ENCODE measurements around the gene ANKRD55.
"Not testable (repeated sequence)": the region's sequence is repeated elsewhere in the genome, so short reads cannot be mapped to it uniquely, and the experiment has no call there.

Gene ANKRD55

GRCh38 chr5:56158331-56158960, 74.7 kb downstream of the ANKRD55 start:
- in situ Hi-C loops (cut with HindIII; ENCODE audit: low sequenced_read_pairs): no loop called here
- no peak for TF ChIP-seq CTCF (IDR thresholded peaks at IDR 0.05; ENCODE audit: low read depth, low read length, missing control alignments)
- no peak overlapping the region for H3K4me3 ChIP-seq (ENCODE audit: low read depth, low read length)
- DNase-seq (ENCODE audit: low read depth): no peak

- in situ Hi-C loops (cut with HindIII; ENCODE audit: low sequenced_read_pairs); DNase-seq (ENCODE audit: low read depth); H3K4me3 ChIP-seq (ENCODE audit: low read depth, low read length): not testable (repeated sequence)
Observed at GRCh38 chr5:56157191-56157621, 75.9 kb downstream of the ANKRD55 start.

- H3K4me3 ChIP-seq (ENCODE audit: low read depth, low read length); in situ Hi-C loops (cut with HindIII; ENCODE audit: low sequenced_read_pairs); DNase-seq (ENCODE audit: low read depth): not testable (repeated sequence)
Observed at GRCh38 chr5:56156585-56157190, 76.4 kb downstream of the ANKRD55 start.

GRCh38 chr5:56155992-56156584, 77.0 kb downstream of the ANKRD55 start:
- no peak for DNase-seq (ENCODE audit: low read depth)
- in situ Hi-C loops (cut with HindIII; ENCODE audit: low sequenced_read_pairs): no loop called here
- no peak overlapping the region for H3K4me3 ChIP-seq (ENCODE audit: low read depth, low read length)
- TF ChIP-seq CTCF (IDR thresholded peaks at IDR 0.05; ENCODE audit: low read depth, low read length, missing control alignments): no peak

GRCh38 chr5:56154732-56155484, 78.2 kb downstream of the ANKRD55 start:
- DNase-seq (ENCODE audit: low read depth): no peak
- H3K4me3 ChIP-seq (ENCODE audit: low read depth, low read length): no peak overlapping the region
- in situ Hi-C loops (cut with HindIII; ENCODE audit: low sequenced_read_pairs): no loop called here
- TF ChIP-seq CTCF (IDR thresholded peaks at IDR 0.05; ENCODE audit: low read depth, low read length, missing control alignments): no peak

- in situ Hi-C loops (cut with HindIII; ENCODE audit: low sequenced_read_pairs): no loop called here
- no peak for DNase-seq (ENCODE audit: low read depth)
- no peak overlapping the region for H3K4me3 ChIP-seq (ENCODE audit: low read depth, low read length)
- no peak for TF ChIP-seq CTCF (IDR thresholded peaks at IDR 0.05; ENCODE audit: low read depth, low read length, missing control alignments)
Observed at GRCh38 chr5:56152437-56152836, 80.7 kb downstream of the ANKRD55 start.

- DNase-seq (ENCODE audit: low read depth); in situ Hi-C loops (cut with HindIII; ENCODE audit: low sequenced_read_pairs); H3K4me3 ChIP-seq (ENCODE audit: low read depth, low read length): not testable (repeated sequence)
Observed at GRCh38 chr5:56150756-56151155, 82.4 kb downstream of the ANKRD55 start.
